ENCODE measurements around the gene SCFD2. TPM values are rescaled to one million over a fixed set of nuclear protein-coding genes. Genes with fewer than 3 reads are reported as not detected.
"Not testable (repeated sequence)": the region's sequence is repeated elsewhere in the genome, so short reads cannot be mapped to it uniquely, and the experiment has no call there.

Gene SCFD2
- total RNA-seq, 1 donor from 2014 or later: 11.9 TPM

DNA sequence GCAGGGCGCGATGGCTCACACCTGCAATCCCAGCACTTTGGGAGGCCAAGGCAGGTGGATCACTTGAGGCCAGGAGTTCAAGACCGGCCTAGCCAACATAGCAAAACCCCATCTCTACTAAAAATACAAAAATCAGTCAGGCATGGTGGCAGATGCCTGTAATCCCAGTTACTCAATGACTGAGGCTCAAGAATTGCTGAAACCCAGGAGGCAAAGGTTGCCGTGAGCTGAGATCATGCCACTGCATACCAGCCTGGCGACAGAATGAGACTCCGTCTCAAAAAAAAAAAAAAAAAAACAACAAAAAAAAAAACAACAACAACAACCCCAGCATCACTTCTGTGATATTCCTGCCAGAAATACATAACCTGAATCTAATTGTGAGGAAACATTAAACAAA, 30.9 kb downstream of the SCFD2 start:
- not testable (repeated sequence) for H3K27ac ChIP-seq (ENCODE audit: low read depth, low read length); H3K9me3 Mint-ChIP-seq (ENCODE audit: unreplicated experiment); H3K27me3 ChIP-seq (ENCODE audit: insufficient read depth, low read length); H3K4me2 ChIP-seq (ENCODE audit: low read length); H3K36me3 ChIP-seq (ENCODE audit: insufficient read depth, low read length); H3K9me3 ChIP-seq (ENCODE audit: insufficient read depth, low read depth, low read length); H3K36me3 Mint-ChIP-seq (ENCODE audit: low read depth, unreplicated experiment); DNase-seq (ENCODE audit: low read depth); H3K4me1 ChIP-seq (ENCODE audit: insufficient read depth, low read length); H3K4me3 Mint-ChIP-seq (ENCODE audit: unreplicated experiment); H3K27me3 Mint-ChIP-seq (ENCODE audit: low read depth, unreplicated experiment); H3K4me3 ChIP-seq (ENCODE audit: insufficient read depth, low read depth, low read length); H4K20me1 ChIP-seq (ENCODE audit: insufficient read depth, low read length); FAIRE-seq; H2AFZ ChIP-seq (ENCODE audit: low read depth, low read length); H3K9ac ChIP-seq (ENCODE audit: low read length); H3K4me1 Mint-ChIP-seq (ENCODE audit: low read depth, unreplicated experiment); H3K79me2 ChIP-seq (ENCODE audit: insufficient read depth, low read length)
- peak overlapping the region; percentile 50 for H3K27ac Mint-ChIP-seq (ENCODE audit: unreplicated experiment)

DNA sequence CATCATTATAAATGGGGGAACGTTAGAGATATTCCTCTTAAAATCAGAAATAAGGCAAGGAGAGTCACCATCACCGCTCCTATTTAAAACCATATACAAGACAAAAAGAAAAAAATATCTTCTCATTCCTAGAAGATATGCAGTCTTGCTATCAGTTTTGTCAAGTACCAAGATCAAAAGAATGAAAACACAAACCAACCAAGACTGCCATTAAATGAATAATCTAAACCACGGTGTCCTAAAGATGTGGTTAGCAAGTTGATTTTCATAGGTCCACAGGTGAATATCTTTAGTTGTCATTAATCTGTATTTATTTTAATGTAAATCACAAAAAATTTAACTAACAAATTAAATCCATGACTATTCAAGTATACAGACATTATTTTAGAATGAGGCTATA, 39.3 kb downstream of the SCFD2 start:
- H2AFZ ChIP-seq (ENCODE audit: low read depth, low read length): no peak overlapping the region
- H3K27me3 ChIP-seq (ENCODE audit: insufficient read depth, low read length): no peaks in the 10 kb centered on the region
- peaks cover 6% of the 10 kb centered on the region for H3K4me1 Mint-ChIP-seq (ENCODE audit: low read depth, unreplicated experiment)
- FAIRE-seq (no peak), DNase-seq (ENCODE audit: low read depth) (no peak)
- peaks cover 2% of the 10 kb centered on the region for H3K36me3 Mint-ChIP-seq (ENCODE audit: low read depth, unreplicated experiment)
- H3K27me3 Mint-ChIP-seq (ENCODE audit: low read depth, unreplicated experiment): no peaks in the 10 kb centered on the region
- no peaks in the 10 kb centered on the region for H3K36me3 ChIP-seq (ENCODE audit: insufficient read depth, low read length)
- peaks cover 12% of the 10 kb centered on the region for H3K4me1 ChIP-seq (ENCODE audit: insufficient read depth, low read length)
- H3K4me3 Mint-ChIP-seq (ENCODE audit: unreplicated experiment): no peak overlapping the region
- H3K4me3 ChIP-seq (ENCODE audit: insufficient read depth, low read depth, low read length): no peak overlapping the region
- no peak overlapping the region for H3K27ac ChIP-seq (ENCODE audit: low read depth, low read length)
- H3K27ac Mint-ChIP-seq (ENCODE audit: unreplicated experiment): no peak overlapping the region
- H3K9me3 Mint-ChIP-seq (ENCODE audit: unreplicated experiment): peaks cover 4% of the 10 kb centered on the region
- H3K4me2 ChIP-seq (ENCODE audit: low read length): no peak overlapping the region
- peaks cover 13% of the 10 kb centered on the region for H3K79me2 ChIP-seq (ENCODE audit: insufficient read depth, low read length)
- no peak overlapping the region for H3K9ac ChIP-seq (ENCODE audit: low read length)
- H3K9me3 ChIP-seq (ENCODE audit: insufficient read depth, low read depth, low read length): no peaks in the 10 kb centered on the region
- TF ChIP-seq EZH2 (IDR thresholded peaks at IDR 0.05; ENCODE audit: insufficient read depth, low read length): no peak
- TF ChIP-seq, protein P1, sequence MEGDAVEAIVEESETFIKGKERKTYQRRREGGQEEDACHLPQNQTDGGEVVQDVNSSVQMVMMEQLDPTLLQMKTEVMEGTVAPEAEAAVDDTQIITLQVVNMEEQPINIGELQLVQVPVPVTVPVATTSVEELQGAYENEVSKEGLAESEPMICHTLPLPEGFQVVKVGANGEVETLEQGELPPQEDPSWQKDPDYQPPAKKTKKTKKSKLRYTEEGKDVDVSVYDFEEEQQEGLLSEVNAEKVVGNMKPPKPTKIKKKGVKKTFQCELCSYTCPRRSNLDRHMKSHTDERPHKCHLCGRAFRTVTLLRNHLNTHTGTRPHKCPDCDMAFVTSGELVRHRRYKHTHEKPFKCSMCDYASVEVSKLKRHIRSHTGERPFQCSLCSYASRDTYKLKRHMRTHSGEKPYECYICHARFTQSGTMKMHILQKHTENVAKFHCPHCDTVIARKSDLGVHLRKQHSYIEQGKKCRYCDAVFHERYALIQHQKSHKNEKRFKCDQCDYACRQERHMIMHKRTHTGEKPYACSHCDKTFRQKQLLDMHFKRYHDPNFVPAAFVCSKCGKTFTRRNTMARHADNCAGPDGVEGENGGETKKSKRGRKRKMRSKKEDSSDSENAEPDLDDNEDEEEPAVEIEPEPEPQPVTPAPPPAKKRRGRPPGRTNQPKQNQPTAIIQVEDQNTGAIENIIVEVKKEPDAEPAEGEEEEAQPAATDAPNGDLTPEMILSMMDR (IDR thresholded peaks at IDR 0.05; ENCODE audit: insufficient read depth, low read depth, low read length): no peak
- H4K20me1 ChIP-seq (ENCODE audit: insufficient read depth, low read length): no peaks in the 10 kb centered on the region

DNA sequence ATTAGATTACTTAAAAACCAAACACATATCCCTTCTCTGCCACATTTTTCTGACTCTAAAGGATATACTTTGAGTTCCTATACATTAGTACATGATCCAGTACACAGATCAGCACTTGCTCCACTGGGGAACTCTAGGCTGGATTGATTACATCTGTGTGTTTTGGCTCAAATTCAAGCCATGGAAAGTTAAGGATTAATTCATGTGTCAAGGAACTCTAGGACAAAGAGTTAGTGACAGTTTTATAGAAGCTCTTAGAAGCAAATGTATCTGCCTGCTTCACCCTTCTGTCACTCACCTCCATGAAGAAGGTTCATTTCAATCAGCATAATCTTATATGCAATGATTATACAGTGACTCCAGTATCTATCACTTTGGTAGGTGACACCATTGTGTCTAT, 43.2 kb downstream of the SCFD2 start:
- no peak overlapping the region for H3K27ac Mint-ChIP-seq (ENCODE audit: unreplicated experiment)

More for the DNA sequence above, 43.2 kb downstream of the SCFD2 start:
- H2AFZ ChIP-seq (ENCODE audit: low read depth, low read length): no peak overlapping the region
- FAIRE-seq (no peak), DNase-seq (ENCODE audit: low read depth) (no peak)
- H3K27ac ChIP-seq (ENCODE audit: low read depth, low read length): no peak overlapping the region
- H3K9me3 ChIP-seq (ENCODE audit: insufficient read depth, low read depth, low read length): no peaks in the 10 kb centered on the region
- H3K4me3 Mint-ChIP-seq (ENCODE audit: unreplicated experiment): no peak overlapping the region
- TF ChIP-seq, protein P1 (IDR thresholded peaks at IDR 0.05; ENCODE audit: insufficient read depth, low read depth, low read length): no peak
- TF ChIP-seq EZH2 (IDR thresholded peaks at IDR 0.05; ENCODE audit: insufficient read depth, low read length): no peak
- H3K79me2 ChIP-seq (ENCODE audit: insufficient read depth, low read length): peaks cover 26% of the 10 kb centered on the region
- peaks cover 22% of the 10 kb centered on the region for H3K4me1 ChIP-seq (ENCODE audit: insufficient read depth, low read length)
- no peak overlapping the region for H3K4me3 ChIP-seq (ENCODE audit: insufficient read depth, low read depth, low read length)
- H3K36me3 Mint-ChIP-seq (ENCODE audit: low read depth, unreplicated experiment): peaks cover 2% of the 10 kb centered on the region
- no peak overlapping the region for H3K4me2 ChIP-seq (ENCODE audit: low read length)
- H3K9ac ChIP-seq (ENCODE audit: low read length): no peak overlapping the region
- H3K4me1 Mint-ChIP-seq (ENCODE audit: low read depth, unreplicated experiment): peaks cover 10% of the 10 kb centered on the region
- peaks cover 4% of the 10 kb centered on the region for H3K9me3 Mint-ChIP-seq (ENCODE audit: unreplicated experiment)
- no peaks in the 10 kb centered on the region for H3K27me3 Mint-ChIP-seq (ENCODE audit: low read depth, unreplicated experiment)
- H4K20me1 ChIP-seq (ENCODE audit: insufficient read depth, low read length): no peaks in the 10 kb centered on the region
- no peaks in the 10 kb centered on the region for H3K27me3 ChIP-seq (ENCODE audit: insufficient read depth, low read length)
- no peaks in the 10 kb centered on the region for H3K36me3 ChIP-seq (ENCODE audit: insufficient read depth, low read length)

Data from astrocyte (in vitro differentiated cells and primary cell).